Embryonic facial prominence (tissue), 1 donor: Measurements from ENCODE around the gene HPD.
"Not testable (repeated sequence)": the region's sequence is repeated elsewhere in the genome, so short reads cannot be mapped to it uniquely, and the experiment has no call there.

ENCODE experiments used
- DNase-seq: peaks from one replicate; pipeline ENCODE4 v3.0.0-alpha.2; 2016; ENCODE audit errors: extremely low spot score

HPD gene

DNA sequence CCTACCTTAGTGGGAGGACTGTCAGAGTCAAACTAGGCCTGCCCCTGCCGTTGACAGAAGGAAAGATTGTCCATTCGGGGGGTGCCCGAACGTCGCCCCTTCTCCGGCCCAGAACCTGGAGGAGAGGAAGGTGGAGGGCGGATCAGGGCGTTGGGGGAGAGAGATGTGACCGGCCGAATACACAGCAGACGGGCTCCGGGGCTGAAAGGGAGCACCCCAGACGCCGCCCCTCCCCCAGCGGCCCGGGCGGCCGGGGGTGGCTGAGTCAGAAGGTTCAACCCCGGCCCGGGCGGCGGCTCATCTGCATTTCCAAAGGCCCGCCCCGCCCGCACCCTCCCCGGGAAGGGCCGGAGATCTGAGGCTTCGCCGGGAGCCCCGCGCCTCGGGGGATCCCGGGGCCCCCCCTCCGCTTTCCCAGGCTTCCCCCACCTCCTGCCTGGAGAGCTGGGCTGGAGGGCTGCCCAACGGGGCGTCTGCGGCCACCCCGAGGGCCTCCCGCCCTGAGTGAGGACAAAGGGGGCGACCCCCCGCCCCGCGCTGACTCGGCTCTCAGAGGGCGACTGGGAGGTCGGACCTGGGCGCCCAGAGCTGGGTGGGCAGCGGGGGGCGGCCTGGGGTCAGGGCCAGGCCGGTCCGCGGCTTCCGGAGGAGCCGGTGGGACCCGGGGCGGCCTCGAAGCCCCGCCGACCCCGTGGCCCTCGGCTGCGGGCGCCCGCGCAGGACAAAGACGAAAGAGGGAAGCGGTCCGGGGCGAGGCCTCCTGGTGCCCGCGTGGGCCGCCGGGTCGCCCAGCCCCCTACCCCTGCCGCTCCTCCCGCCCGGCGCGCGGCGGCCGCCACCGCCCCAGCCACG lies 58.6 kb downstream of the HPD start:
- no peak for DNase-seq

DNA sequence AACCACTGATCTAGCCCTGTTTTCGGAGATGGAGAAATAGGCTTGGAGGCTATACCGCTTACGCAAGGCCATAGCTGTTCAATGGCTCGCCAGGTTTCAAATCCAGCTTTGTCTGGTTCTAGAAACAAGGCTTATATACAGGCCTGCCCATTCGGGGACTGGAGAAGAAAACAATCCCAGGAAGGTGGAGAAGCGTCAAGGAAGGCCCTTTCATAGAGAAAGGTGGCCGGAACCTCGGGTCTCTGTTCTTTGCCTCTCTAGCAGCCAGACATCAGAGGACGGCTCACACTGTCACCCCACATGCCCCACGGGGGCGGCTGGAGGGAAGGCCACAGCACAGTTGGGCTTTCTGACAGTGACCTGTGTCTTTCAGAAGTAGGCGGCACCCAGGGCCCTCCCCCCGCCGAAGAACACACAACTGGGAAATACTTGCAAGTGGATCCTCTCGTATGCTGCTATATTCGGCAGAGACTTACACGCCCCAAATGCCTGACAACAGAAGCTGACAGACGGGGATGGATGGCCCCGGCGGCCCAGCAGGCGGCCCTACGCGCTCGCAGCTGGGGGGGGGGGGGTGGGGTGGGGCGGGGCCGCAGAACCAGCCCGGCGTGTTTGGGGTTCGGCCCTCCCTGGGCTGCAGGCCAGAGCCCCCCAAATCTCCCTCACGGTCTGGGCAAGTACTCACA lies 59.4 kb downstream of the HPD start:
- no peak for DNase-seq

DNA sequence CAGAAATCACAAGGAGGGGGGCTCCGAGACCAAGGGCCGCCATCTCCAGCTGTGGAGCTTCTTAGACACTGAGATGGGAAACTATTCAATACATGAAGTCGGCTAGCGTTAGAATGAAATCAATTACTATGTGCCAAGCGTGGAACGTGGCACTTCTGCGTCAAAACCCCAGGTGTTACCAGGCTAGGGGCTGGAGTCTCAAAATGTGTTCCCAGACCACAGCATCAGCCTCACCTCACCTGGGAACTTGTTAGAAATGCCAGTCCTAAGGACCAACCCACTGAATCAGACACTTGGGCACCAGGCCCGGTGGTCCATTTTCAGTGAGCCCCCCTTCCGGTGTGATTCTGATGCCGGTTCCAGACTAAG lies 59.9 kb downstream of the HPD start:
- DNase-seq: no peak

DNA sequence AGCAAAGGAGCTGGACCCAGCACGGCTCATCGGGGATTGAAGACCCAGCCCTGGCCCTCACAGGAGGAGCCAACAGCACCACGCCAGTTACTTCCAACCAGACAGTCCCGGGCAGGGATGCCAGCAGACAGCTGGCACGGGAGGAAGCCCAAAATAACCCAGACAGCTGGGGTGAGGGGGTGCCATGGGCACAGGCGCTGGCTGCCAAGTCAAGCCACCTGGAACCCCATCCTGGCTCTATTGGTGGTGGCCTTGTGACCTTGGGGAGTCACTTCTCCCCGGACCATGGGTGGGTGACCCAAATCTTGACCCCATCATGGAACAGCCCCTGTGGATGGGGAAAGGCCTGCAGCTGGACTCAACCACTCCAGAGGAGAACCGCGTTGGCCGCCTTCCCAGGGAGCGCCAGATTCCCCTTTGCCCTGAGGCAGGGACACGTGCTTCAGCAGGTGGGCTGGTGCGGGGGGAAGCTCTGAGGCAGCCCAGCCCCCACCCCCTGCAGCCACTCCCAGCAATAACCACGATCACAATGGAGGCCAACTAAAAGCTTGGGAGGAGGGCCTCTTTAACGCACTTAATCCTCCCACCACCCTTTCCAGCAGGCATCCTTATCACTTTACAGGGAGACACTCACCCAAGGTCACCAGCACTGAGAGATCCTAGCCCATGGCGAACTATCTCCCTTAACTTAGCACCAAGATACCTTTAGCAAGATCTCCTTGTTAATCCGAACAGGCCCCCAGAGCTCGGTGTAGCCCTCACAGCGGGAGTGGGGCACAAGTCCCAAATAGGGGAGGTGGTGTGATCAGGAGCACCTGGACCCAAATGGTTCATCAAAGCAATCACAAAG lies 60.5 kb downstream of the HPD start:
- no peak for DNase-seq

DNA sequence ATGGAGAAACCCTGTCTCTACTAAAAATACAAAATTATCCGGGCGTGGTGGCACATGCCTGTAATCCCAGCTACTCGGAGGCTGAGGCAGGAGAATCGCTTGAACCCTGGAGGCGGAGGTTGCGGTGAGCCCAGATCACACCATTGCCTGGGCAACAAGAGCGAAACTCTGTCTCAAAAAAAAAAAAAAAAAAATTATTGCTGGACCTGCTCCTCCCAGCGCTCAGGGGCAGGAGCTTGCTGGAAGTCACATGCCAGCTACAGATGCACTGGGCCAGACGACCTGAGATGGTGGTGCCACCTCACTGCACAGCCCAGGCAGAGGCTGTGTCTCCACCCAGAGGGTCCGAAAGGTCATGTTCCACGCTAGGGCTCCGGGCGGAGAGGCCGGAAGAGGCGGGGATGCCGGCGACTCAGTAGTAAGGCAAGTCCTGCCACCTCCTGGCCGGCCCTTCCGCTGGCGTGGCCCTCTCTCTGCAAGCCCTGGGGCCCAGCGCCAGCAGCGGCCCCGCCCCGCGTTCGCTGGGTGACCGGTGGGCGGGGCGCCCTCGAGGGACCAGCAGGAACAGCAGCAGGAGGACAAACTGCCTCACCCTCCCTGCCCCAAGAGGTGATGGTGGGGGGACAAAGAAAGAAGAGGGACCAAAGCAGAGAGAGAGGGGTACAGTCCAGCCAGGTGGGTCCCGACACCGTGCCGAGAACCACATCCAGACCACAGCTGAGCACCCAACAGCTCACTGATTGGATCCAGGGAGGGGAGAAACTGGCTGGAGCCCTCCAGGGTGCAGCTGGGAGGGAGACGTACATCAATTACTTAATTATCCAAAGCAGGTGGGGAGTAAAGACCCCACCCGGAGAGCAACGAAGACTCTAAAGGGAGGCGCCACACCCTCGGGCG lies 61.6 kb downstream of the HPD start:
- no peak for DNase-seq

DNA sequence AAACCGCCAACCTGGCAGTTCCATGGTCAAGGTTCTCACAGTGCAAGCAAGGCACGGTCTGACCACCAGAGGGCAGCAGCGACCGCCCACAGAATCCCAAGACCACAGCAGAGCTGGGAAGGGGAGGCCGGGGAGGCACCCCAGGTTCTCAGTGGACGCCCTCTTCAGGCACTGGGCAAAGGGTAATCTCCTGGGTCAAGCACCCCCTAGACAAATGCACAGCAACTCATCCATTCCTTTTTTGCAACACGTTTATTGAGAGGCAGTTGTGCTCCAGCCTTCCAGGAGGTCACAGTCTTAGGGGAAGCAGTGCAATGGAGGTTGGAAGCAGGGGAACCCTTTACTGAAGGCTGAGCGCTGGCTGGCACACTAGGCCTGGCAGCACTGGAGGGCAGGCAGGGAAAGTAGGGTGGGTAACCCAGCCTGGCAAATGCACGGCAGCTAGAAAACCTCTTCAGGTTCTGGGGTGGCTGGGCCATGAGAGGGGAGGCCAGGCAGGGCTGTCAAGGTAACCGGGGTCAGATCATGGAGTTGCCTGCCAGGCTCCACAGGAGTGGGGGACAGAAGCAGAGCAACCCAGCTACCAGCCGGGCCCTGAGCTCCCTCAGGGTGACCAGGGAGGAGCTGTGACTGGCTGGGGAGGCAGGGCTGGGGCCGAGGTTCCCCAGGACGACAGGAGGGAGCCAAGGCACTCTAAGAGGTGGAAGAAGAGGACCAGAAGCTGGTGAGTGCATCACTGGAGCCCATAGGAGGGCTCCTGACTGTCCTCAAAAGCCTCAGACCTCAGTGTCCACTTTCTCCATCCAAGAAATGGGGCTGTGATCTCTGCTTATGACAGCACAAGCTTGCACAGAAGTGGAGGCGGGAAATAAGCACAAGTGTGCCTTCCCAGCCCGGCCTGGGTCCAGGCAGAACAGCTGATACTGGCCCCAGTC lies 63.4 kb downstream of the HPD start:
- DNase-seq: no peak

DNA sequence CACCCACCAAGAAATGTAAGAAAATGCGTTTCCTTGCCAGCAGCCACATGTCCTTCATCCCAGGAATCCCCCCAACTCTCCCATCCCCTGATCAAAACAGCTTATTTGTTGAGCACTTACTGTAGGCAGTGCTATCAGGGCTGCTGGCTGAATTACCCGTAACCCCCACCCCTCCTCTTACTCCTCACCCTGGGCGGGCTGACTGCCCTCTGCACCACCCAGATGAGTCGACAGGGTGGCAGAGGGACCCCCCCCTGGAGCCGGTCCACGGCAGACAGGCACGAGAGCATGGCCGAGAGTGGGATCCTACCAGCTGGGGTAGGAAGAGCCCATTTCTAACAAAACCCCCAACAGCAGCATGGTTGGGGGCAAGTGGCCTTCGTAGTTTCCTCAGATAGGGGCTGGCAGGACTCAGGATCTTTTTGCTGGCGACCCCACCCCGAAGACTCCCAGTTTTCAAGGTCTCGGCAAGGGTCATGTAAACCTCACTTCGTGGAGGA lies 64.1 kb downstream of the HPD start:
- DNase-seq: no peak

DNA sequence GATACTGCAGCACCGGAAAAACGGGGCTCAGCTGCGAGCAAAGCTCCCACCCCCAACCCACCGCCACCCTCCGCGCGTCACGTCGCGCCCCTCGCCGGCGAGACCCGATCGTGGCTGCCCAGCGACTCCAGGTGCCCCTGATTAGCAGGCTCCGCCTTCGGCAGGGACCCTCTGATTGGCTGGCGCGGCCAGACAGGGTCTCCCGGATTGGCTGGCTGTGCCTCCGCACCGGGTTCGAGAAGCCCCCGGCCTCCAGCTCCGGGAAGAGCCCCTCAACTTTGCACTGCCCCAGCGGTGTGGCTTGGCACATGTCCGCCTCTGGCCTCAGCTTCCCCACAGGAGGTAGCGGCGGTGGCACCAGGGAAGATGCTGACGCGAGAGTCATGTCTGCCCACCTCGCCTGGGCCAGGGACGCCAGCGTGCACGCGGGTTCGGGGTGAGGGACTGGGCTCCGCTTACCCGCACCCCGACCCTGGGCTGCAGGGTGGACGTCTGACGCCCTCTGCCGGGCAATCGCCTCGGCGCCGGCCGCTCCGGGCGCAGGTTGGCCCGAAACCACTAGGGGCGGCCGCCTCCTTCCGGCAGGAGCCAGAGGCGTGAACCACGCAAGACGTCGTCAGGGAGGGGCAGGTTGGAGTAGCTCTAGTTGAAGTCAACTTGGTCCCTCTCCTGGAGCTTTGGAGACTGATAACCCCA lies 64.7 kb downstream of the HPD start:
- no peak for DNase-seq

DNA sequence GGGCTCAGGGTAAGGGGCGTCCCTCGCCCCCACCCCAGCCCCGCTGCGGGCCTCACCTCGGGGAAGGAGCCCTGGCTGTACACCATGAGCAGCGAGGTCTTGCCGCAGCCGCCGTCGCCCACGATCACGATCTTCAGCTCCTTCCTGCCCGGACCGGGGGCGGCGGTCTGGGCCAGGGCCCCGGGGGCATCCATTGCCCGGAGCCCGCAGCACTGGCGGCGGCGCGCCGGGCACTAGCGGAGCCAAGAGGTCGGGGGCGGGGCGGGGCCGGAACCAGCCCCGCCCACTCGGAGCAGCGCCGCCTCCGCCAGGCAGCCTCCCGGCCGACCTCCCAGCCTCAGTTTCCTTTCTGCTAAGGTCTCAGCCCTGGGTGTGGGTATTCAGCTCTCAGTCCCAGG lies 65.2 kb downstream of the HPD start, which contains the start of gene RHOF:
RHOF (minus strand) TSS at position 249 of the 398 bp plus-strand sequence; CDS start at position 194, 55 bp downstream.
- DNase-seq: no peak

DNA sequence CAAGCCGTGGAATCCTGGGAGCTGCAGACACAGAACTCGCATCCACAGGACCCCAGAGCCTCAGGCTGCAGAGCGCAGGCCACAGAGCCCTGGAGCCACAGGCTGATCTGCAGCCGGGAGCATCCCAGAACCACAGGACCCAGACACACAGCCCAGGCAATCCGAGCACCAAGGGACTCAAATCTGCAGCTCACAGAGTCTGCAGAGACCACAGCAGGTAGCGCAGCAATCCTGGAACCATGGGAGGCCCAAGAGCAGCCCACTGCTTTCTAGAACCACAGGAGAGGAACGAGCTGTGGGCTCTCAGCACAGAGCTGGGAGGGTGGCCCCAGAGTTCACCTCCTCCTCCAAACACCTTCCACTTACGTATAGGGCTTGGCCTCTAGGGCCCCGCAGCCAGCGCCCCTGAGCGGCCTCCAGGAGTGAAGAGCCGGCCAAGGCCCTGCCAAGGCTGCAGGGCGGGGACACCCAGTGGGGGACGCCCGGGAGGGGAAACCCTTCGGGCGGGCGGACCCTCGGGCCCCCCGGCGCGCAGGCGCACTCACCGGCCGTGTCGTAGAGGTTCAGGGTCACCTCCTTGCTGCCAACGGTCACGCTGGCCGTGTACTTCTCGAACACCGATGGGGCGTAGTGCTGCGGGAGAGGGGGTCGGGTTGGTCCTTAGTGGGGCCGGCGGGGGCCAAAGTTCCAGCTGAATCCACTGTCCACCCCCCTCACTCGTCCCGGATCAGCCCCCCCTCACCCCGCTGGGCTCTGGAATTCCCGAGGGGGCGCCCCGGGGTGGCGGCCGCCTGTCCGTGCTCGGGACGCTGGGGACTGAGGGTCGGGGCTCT lies 65.8 kb downstream of the HPD start:
- no peak for DNase-seq

DNA sequence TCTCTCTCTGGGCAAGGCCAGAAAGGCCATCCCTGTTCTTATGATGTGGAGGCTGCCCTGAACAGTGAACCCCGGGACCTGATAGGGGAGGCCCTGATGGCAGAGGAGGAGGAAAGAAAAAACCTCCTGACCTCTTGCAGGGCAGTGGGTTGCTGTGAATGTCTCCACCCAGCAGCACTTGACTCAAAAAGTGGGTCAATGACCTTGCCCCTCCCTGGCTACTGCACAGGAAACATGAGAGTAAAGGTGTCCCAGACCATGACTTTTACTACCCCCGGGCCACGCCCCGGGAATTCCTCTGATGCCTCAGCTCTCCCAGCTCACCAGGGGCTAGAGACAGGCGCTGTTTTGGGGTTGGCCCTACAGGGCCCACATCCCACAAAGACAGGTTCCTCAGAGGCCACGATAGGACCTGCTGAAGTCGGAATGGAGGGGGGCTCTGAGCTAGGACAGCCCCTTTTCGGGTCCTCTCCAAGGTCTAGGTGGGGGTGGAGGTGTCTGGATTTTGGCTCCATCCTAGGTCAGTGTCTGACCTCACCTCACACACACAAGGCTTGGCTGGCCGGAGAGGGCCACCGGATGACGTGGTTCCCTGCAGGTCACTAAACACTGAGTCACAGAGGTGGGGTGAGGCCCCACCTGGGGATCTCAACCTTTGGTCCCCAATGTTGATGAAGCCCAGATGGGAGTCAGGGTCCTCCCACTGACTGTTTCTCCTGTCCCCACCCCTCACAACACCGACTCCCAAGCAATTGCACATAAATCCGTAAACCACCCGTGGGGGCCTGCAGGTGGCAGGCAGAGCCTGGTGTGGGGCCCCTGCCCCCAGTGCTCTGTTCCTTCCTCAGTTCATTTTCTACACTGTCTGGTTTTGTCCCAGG lies 66.7 kb downstream of the HPD start:
- no peak for DNase-seq

DNA sequence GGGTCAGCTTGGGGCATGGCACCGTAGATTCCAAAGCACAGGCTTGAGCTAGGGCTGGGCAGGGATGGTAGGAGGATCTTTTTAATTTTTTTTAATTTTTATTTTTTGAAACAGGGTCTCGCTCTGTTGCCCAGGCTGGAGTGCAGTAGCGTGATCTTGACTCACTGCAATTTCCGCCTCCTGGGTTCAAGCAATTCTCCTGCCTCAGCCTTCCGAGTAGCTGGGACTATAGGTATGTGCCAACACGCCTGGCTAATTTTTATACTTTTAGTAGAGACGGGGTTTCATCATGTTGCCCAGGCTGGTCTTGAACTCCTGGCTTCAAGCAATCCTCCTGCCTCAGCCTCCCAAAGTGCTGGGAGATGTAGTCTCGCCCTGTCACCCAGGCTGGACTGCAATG lies 67.9 kb downstream of the HPD start:
- not testable (repeated sequence) for DNase-seq

DNA sequence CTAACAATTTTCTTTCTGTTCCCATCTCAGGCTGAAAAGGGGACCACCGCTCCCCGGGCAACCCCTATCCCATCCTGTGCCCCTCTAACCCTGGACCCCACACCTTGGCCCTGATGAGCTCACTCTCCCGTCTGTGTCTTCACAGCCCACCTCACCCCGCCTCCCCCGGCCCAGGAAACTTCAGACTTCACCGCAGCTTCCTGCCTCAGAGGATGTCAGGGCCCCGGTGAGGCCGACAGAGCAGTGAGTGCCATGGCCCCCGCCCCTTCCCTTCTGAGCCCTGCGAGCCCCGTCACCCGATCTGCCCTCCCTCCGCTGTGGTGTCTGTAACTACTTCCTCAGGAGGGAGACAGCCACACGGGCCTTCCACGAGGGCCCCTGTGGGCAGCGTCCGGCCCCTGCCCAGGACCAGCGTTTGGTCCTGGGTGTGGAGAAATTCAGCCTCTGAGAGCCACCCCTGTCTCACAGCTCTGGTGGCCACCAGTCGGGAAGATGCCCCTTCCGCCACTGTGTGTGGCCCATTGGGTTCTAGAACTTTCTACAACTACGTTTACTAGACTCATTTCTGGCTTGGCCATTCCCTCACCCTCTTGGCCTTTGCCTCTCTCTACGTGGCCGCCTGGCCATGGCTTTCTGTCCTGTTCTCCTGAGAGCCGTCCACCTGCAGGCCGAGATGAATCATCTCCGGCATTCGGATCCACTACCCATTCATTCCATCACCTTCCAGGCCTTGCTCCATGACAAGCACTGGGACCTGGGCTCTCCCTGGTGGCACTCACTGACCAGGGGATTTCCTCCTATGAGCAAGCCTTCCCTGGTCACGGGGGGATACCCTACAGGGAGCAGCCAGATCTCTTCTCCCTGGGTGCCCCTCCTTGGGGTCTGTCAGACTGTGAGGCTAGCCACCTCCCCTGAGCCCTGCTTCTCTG lies 68.6 kb downstream of the HPD start:
- no peak for DNase-seq
